HG02870 (cell line): Measurements from ENCODE around the gene SLC9C1.

Source experiments
- ATAC-seq: cut with Tn5 transposase; IDR thresholded peaks from one replicate; pipeline ENCODE4 v1.9.1; 2021; ENCODE audit warnings: mild to moderate bottlenecking, moderate library complexity; ENCODE audit not compliant: unreplicated experiment

SLC9C1 gene

DNA sequence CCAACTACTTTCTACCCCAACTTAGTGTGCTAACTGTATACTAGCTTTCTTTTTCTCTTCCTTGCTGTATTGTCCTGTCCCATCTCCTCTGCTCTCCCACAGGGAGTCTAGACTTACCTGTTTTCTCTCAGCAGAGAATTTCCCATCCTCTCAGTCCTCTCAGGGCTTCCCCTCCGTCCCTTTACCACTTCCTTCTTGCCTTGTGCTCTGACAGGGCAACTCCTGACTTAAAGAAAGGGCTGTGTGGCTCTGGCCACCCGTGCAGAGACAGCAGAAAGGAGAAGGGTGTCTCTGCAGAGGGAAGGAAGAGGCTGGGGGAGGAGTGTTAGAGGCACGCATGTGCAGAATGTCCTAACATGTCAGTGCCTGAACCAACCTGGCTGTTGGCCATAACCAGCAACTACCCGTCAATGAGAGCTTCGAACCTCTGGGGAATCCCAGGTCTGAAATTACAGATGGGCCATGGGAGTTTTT, 161.0 kb downstream of the SLC9C1 start, which contains the start of gene GCSAM:
GCSAM (minus strand) TSS at position 274 of the 474 bp plus-strand sequence; CDS start at position 146, 128 bp downstream.
- ATAC-seq = peak; percentile 70

GRCh38 chr3:112132554-112132953, 161.5 kb downstream of the SLC9C1 start:
- ATAC-seq = no peak

GRCh38 chr3:112132088-112132487, 161.9 kb downstream of the SLC9C1 start:
- ATAC-seq = no peak

DNA sequence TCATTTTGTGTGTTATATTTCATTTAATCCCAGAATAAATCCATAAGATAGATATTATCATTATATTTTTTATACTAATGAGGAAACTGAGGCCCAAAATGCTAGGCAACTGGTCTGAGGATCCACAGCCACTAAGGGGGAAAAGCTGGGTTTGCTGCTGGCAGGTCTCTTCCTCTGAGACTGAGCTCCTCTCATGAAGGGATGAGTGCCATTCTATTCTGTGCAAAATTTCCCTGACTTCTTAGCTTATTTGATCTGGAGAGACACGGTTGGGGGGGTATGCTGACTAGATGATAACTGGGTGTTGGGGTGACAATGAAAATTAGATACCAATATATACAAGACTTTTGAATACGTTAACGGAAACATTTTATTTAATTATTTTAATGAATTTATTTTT, 162.9 kb downstream of the SLC9C1 start:
- ATAC-seq = no peak

GRCh38 chr3:112130638-112130993, 163.4 kb downstream of the SLC9C1 start:
- no peak for ATAC-seq

GRCh38 chr3:112129925-112130637, 163.9 kb downstream of the SLC9C1 start:
- no peak for ATAC-seq

DNA sequence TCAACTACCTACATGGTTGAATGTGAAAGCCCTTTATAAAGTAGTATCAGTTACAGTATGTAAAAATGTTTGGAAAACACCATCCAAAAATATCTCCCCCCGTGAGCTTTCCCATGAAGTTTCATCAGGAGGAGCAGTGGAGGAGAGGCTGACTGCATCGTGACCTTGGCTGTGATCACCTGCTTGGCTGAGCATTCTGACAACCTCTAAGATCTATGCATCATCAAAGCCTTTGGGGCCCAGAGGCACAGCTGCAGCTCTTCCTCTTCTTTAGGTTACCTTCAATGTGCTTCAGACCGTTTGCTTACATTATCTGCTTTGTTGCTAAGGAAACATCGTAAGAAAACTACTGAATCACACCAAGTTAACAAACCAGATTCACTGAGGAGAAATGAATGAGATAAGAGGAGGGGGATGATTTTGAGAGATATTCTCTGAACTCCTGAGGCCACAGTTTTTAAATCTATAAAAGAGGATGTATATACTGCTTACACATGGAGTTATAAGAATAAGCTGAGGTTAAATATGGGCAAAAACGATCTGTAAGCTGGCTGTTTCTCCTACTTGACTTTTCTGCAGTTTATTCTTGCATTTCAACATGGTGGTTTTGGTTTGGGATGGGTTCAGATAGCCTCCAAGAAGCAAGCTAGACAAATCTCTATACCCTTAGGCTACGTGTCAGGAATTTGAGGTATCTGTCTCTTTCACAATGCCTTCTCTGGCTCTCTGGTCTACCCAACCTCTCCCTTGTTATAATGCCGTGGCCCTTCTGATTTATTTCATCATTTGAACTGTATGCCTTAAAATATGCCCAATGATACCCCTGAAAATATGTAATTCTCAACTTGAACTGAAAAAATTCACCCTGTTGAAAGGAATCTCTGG, 164.9 kb downstream of the SLC9C1 start:
- ATAC-seq = peak; percentile 47

DNA sequence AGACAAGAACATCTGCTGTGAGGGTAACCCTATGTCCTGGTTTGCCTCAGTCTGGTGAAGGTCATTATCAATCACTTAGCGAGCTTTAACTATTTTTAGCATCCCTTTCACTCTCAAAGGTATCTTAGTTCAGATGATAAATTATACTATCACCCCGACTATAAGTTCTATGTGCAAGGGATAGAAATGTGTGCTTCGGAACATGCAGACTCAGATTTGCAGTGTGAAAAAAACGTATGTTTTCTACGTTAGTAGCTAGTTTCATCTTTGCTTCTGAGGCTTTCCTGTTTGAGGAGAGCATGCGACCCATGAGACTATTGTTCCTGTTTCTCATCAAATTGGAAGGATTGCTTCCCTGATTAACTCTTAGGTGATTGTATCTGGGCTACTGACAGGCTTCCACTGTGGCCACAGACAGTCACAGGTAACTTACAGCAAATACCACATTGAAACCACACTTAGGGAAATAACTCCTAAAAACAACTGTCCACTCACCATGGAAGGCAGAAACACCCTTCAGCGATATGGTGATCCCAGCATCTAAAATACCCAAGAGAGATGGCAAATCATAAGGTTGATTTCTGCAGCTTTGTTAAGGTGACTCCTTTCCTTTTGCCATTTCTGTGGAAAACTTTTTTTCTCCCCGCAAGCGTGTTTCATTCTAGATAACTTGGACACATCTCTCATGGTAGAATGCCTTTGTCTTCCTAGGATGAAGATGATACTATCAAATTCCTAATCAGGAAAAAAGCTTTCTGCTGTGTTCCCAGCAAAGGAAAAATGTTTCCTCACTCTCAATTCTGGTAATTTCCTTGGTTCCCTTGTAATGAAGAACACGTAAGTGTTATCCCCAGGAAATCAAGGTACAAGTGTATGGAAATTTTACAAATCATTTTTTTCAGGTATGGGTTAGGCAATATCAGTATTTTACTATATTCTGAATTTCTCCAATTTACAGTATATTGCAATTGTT, 166.2 kb downstream of the SLC9C1 start:
- ATAC-seq = peak; percentile 26

DNA sequence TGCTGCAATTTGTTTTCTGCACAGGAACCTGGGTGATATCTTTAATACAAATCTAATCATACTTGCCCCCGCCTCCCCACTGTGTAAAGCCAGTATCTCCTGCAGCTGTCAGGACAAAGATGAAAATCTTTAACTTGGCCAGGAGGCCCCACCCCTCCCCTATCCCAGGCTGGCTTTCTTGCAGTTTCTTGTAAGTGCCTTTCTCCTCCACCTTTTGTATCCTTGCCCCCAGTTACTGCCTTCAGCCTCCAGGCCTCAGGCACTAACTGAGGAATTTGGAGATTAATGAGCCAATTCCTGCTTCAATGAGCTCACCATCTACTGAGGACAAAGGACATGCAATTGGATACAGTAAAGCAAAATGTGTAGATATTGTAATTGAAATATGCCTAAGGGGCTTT, 167.5 kb downstream of the SLC9C1 start:
- no peak for ATAC-seq

DNA sequence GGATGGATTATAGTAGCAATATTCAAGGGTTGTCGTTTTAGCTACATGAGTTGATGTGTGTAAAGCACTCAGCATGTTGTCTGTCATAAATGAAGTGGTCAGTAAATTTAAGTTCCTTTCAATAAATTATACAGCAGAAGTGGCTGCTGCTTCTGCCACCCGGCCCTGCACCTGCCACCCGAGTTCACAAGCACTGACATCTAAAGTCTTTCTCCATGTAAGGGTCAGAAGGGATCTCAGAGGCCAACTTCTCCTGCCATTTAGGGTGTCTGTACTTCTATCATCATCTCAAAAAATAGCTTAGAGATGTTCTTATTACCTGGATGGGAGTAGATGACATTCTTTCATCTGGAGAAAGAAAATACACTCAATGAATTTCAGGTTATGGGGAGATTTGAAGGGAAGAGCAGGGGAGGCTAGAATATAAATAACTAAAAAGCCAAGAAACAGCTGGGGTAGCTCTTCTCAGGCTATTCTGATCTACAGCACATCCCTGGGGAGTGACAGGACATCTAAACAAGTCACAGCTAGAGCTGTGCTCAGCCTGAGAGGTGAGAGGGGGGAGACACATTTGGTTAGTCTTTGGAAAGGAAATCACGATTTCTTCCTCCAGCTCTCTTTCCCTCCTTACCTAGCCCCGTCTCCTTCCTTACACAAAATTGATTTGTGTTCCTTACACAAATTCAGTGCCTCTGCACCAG, 169.0 kb downstream of the SLC9C1 start:
- ATAC-seq = no peak

- ATAC-seq = peak; percentile 35
Observed at GRCh38 chr3:112123548-112123947, 170.5 kb downstream of the SLC9C1 start.

DNA sequence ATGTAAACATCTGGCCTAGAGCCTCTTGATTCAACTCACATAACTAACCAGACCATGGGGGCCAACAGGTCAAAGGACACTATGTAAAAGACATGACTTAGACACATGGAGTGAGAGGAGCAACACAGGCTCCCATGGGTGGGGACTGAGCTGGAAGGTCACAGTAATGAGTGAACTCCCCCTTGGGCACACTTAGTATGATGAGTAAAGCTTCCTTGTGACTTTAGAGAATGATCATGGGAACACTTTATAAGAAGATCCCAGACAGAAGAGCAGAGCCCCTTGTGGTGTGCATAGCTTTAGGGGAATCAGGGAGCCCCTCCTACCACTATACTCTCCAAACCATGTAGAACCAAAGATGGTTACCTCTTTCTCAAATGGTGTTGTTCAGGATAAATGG, 171.1 kb downstream of the SLC9C1 start:
- ATAC-seq = no peak

- no peak for ATAC-seq
Observed at GRCh38 chr3:112121577-112122547, 172.2 kb downstream of the SLC9C1 start.

DNA sequence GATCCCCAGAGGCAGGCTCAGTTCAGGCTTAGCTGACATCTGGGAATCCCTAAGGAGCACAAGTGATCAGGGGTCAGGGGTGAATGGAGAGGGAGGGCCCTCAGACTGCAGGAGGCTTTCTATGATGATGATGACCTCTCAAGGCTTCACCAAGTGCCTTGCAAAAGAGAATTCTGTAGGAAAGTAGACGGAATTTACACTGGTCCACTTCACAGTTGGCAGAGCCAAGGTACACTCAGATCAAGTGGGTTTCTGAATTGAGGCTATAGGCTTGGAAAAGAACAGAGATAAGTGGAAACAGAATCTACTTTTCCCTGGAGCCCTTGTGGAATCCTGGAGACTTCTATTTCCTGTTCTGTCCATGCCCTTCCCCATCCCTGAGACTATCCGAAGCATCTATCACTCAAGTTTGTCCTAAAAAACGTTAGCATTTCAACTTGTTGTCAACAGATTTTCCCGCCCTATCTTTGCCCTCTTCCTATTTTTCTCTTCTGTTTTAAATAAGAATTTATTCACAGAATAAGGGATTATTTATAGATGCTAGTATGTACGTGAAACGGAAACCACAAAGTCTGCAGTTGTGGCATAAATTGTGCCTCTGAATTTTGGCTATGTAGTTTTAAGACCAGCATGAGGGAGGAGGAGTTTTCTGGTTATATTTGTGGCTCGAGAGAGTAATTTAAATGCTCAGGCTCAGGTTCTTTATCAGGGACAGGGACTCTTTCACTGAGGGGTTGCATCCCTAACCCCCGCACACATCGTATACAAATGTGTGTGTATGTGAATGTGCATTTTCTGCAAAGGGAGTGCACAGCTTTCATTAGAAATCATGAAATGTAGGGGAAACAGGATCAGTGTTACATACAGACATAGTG, 173.8 kb downstream of the SLC9C1 start:
- ATAC-seq = no peak

GRCh38 chr3:112117841-112118571, 176.0 kb downstream of the SLC9C1 start:
- ATAC-seq = no peak

DNA sequence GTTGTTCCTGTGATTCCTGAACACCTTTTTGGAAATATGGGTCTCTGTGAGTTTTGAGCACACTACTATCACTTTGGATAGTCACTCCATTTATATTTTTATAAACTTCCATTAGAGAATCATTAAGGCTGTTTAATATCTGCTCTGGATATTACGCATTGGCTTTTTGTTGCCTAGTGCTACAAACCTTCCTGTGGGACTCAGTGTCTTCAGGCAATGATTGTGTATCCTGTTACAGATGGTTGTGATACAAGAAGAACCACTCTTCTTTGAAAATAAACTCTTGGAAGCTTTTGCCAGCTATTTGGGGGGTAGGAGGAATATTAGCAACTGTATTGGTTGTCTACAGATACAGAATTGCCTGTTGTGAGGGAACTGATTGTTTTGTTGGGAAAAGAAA, 176.6 kb downstream of the SLC9C1 start:
- ATAC-seq = no peak

GRCh38 chr3:112116748-112117186, 177.2 kb downstream of the SLC9C1 start:
- ATAC-seq = no peak
